Forelimb muscle (tissue), 1 donor: ENCODE measurements around the gene GRM3. TPM values are rescaled to one million over a fixed set of nuclear protein-coding genes. Genes with fewer than 3 reads are reported as not detected.

Source experiments
- DNase-seq: peaks from one replicate; pipeline ENCODE4 v3.0.0-alpha.2; 2013; ENCODE audit warnings: low read depth
- polyA plus RNA-seq: library from polyadenylated mRNA; unstranded; fragments of 120-200 nt; gene quantifications from one replicate; pipeline ENCODE4 v1.2.1, GENCODE V29; 2013; ENCODE audit not compliant: insufficient read length

Gene GRM3
- polyA plus RNA-seq, 1 donor = not detected

DNA sequence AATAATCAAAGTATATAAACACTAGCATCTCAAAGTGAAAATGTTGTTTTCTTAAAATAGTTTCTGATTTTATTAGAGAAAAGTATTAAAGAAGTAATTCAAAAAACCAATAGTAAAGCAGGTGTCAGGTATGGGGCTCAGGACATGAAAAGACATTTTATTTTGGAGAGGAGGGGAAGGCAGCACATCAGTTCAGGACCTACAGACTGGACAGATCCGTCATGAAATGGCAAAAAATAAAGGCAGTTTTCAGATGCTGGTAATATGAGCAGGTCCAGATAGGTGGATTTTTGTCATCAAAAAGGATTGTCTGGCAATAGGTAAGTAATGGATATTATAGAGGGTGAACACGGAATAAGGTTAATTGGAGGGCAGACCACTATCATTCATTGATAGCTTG lies 49.0 kb downstream of the GRM3 start:
- no peak for DNase-seq

DNA sequence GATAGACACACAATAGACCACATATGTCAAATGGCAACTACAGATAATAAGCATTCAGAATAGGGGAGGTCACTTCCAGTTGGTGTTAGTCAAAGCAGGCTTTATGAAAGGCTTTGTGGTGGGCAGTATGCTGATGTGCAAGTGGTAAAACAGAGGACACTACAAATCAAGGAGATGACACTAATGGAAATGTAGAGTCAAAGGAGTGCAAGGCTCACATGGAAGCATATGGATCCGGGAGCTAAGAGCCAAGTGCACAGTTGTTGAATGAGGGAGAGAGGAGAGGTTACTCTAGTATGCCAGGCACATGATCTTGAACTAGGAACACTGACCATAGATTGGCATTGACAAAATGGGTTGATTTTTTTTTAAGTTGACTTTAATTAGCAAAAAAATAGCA lies 62.7 kb downstream of the GRM3 start:
- no peak for DNase-seq

DNA sequence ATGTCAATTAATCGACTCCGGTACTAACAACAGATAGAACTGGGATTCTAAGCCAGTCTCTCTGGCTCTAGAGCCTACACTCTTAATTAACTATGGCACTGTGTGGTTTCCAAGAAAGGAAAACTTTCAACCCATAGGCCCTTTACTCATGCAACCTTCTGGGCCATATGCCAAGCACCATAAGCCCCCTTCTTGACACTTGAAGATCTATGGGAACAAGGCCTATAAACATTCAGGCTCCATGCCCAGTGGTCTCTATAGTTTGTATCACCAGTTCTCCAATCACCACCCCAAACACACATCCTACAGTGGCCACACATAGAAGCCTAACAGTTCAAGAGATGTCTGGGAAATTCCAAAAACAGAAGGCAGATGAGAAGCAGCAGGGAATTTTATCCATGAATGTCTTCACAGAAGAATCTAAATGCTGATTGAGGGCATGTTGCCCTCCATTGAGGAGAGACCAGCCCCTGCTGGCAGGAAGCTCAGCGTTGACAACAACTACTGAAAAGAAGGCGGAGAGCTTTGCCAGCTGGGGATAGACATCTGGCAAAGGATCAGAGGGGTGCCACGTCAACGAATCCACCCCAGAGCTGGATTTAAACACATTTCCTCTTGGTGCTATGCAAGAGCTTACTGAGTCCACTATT lies 64.4 kb downstream of the GRM3 start:
- DNase-seq = no peak

DNA sequence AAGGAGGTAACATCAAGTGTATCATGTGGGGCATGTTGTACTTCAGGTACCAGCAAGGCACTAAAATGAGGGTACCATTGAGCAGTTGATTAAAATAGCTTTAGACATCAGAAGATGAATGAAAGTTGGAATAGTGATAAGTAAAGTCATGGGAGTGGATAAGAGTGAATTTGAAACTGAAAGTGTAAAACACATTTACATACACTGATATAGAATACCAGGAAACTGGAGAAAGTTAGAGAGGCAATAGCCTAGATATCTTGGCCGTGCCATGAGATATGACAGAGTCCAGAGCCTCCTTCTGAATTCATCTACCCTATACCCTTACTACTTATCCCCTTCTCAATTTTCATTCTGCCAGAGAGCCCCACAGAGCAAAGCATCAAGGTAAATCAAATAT lies 76.6 kb downstream of the GRM3 start:
- DNase-seq = no peak

DNA sequence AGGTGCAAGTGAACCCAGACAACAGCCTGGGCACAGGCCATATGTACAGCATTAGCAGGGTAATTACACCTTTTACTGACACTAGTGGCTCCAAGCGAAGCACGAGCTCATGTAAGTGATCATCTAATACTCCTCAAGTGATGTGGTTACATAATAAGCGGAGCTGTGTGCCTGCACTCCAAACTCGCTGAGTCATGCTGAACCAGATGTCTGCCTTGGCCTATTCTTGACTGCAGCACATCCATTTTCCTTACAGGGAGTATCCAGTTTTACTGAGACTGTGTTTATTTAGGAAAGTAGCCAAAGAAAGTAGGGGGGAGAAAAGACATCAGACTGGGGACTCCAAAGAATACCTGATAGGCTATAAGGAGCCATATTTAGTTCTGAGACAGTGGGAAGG lies 90.1 kb downstream of the GRM3 start:
- DNase-seq = no peak

DNA sequence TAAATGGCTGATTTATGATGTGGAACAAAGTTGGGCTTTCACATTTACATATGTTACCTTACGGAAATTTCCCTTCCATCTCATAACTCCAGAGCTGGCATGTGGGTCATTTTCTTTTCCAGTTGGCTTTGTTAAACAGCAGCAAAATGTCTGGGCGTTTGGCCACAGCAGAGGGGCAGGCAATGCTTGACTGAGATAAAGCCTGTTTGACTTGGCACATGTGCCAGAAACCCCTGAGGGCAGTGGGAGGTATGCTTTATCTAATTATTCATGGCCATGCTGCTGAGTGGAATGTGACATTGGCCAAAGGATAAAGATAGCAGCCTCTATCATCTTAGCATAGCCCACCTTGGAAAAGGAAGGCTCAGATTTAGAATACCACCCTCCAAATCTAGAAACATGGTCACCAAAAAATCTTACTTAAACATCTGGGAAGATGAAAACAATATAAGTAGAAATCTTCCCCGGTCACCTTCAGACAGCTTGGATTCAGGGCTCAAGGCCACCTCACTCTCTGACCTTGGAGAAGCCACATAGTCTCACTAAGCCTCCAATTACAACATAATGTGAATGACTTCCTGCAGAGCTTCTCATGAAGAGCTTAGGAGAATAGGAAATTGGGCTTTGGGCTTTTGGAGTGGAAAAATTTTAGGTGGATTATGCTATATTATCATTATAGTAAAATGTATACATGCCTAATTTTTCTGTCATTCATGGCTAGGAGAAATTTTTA lies 101.5 kb downstream of the GRM3 start:
- no peak for DNase-seq

DNA sequence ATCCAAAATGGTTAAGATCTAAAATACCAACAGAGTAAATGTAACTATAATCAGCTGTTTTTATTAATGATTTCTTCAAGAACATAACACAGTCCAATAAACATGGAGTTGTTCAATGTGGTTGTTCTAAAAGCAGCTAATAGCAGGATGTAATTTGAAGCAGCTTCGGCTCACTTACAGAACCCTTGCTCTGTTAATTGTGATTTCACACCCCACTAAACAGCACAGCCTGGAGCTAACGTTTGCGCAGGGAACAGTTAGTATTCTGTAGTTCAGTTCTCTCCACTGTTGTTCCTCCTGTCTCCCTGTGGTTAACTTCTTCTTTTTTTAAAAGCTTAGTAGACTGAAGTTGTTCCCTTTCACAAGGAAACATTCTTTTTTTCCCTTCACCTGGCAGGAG lies 104.0 kb downstream of the GRM3 start:
- DNase-seq = no peak

DNA sequence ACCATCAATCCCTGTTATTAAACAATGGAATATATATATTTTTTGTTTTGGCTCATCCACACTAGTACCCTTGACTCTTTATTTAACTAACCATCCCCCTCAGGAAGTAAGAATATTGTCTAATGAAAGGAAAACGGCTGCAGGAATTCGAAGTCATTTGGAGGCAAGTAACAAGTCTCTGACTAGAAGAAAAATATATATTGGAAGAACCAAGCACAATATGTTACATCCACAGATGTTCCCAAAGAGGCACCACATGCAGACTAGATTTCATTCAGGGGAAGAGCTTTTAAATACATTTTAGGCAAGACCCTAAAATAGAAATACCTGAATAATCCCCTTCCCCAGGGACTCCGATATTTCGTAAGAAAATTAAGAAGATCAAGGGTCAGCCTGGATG lies 104.5 kb downstream of the GRM3 start:
- DNase-seq = no peak

DNA sequence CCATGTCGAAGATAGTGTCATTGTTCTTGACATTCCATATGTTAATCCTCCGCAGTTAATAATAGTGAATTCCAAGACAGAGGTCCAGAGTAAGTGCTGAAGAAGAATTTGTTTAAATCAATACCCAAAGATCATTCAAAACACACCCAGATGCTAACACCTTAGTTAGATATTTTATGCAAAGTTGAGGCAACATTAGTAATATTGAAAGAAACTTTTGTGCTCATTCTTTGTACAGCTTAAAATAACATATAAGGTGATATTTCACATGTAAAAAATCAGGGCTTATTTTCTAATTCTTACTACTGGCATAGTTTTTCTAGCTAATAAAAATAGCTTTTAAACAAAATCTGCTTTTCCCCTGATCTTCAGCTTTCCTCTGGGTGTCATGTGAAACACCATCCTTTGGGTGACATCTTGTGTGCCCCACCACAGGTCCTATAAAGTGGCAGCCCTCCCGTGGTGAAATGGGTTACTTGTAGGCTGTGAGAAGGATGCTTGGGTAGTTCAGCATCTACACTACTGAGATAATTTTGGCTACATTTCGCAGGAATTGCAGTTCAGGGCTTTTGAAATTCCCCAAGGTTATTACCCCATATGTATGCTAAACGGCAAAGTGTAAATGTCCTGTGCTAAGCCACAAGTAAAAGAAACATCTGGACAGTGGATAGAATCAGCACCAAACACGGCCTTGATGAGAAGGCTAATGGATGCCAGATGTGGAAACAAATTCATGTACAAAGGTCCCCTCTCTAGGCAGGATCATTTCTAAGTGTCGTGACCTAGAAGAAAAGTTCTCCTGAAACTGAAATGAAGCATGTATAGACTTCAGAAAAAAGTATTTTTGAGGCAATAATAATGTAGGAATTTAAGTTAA lies 105.4 kb downstream of the GRM3 start:
- DNase-seq = peak; percentile 40

DNA sequence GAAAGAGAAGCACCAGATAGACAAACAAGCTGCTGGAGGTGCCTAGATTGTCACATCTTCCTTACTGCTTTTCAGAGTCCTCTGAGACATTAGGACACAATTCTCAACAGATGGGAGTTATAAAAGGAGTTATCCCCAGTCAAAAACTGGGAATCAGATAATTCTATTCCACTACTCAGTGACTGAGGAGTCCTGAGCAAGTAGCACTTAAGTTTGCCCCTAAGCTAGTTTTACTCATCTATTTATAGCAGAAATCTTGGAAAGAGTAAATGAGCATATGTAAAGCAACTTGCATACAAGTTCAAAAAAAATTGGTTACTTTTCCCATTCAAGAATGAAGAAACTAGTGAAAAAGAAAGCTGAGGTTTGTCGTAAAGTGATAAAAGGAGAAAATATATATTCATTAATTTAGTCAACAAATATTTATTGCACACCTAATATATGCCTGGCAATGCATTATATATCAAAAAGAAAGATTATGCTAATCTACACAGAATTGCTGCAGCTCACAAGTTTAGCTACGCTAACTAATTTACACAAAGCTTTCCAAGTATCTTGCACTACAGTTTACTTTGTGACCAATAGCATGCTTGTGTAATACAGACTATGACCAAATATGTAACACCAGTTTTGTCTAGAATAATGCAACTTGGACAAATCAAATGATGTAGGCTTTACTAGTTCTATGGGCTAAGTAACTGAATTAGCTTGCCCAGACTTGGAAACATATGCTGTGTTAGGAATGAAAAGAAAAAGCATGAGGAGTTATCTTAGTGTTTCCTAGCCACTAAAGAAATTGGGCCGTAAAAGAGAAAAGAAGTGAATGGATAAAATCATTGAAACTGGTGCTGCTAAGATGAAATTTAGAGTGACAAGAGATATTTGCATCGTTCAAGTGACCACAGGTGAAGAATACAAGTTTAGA lies 106.3 kb downstream of the GRM3 start:
- no peak for DNase-seq

DNA sequence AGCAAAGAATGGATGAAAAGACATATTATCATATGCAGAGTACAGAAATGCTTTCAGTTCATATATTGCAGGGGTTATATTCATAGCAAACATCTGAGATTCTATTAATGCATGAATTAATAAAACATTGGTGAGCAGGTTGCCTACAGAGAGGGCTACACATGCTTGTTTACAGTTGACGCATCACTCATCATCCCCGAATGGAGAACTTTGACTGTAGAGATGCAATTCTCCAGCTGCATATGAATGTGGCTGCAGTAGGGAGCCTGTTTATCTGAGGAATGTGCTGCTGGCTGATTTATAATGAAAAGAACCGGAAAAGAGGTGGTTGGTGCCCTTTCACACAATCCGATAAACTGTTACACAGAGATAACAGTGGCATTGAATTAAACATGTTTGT lies 116.5 kb downstream of the GRM3 start:
- no peak for DNase-seq

DNA sequence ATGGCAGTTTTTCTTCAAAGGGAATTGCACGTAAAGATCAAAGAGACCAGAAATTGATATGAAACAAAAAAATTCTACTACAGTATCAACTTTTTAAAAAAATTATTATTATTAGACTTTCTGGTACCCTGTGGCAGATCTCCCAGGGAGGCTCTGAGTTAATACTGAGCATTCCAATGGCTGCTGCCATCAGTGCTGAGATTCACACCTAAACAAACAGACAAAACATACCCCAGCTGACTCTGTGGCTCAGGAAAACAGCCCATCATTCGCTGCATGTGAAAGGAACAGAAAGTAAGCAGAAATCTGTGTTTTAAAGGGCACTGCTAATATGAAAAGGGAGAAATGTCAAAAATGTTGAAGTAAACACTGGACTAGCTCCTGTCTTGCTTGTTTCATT lies 118.4 kb downstream of the GRM3 start:
- no peak for DNase-seq

DNA sequence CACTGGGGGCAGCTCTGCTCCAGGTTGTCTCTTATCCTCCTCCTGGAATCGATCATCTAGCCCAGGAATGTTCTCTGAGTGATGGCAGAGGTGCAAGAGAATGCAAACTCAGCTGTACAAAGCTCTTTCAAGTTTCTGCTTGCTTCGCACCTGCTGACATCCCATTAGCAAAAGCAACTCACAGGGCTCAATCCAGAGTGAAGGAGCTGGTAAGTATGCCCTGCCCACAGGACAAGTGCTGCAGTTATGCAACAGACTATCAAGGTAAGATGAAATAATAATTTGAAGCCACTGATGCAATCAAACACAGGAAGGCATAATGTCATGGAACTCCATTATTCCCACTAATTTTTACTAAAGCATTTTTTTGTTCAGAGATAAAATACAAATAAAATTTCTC lies 122.2 kb downstream of the GRM3 start:
- DNase-seq = no peak

DNA sequence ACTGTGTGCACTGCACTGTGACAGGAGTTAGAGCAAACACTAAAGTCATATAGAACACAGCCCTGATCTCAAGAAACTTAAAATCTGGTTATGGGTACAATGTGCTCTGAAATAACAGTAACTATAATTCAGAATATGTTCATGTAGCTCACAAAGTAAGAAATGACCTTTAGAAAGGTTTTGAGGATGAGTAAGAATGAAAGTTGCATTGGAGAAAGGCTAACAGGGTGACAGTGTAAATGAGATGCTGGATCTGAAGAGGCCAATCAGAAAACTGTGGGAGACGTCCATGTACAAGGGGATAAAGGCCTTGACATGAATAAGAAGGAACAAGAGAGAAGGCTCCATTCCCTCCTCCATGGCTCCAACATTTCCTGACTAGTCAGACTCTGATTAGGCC lies 124.7 kb downstream of the GRM3 start:
- no peak for DNase-seq

DNA sequence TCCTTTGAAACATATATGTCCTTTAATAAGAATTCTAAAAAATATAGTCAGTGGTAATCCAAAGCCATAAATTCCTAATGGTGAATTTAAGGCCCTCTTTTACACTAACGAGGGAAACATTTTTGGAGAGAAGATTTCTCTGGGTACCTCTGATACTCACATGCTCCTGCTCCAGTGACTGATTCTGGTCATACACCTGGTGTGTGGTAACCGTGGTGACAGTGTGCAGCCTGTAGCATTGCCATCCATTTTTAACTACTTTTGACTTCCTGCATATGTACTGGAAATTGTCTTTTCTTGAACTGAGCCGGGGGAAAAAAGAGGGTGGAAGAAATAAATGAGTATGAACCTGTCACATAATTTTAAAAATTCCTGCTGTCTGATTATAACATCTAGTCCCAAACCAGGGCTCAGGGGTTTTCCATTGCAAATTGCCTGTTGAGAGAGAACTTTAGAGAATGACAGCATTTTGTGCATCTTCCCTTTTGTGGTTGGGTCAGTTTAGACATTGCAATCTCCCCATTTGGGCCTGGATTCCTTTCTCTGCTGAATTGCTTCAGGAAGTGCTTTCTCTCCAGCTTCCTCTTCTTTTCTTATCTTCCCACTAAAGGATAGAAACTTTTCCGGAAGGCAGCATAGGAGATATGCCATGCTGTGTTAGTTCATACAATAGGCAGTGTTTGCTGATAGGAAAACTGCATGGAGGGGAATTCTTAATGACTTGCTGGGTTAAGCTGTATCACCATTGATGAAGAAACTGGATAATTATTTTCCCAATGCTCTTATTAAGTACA lies 125.5 kb downstream of the GRM3 start:
- DNase-seq = no peak

DNA sequence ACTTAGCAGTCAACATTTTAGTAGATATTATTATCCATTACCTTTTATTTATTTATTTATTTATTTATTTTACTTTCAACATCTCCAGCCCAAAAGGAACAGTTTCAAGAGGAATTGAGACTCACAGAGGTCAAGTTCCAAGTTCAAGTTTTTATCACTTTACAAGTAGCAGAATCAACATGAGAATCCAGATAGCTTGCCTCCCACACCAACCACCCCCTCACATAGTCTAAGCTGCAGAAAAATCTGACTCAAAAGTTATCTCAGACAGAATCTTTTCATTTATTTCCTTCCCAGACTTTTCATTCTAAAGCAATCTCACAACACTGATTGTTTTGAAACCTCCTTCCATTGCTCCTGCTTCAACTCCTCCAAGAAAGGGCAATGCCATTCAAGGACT lies 129.6 kb downstream of the GRM3 start:
- no peak for DNase-seq

DNA sequence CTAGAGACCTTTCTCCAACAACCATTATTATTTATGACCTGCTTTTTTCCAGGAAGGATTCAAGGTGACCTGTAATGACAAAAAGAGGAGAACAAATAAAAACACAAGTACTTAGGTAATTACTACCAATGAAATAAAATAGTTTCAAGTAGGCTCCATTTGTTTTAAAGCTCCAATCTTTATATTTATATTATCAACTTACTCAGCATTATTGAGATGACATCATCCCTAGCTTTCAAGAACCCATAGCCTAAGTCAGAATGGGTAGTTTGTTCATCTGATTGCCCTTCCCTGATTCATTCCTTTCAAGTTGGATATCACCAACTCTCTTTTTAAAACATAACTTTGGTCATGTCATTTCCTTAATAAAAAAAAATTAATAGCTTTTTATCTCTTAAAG lies 131.5 kb downstream of the GRM3 start:
- DNase-seq = no peak

DNA sequence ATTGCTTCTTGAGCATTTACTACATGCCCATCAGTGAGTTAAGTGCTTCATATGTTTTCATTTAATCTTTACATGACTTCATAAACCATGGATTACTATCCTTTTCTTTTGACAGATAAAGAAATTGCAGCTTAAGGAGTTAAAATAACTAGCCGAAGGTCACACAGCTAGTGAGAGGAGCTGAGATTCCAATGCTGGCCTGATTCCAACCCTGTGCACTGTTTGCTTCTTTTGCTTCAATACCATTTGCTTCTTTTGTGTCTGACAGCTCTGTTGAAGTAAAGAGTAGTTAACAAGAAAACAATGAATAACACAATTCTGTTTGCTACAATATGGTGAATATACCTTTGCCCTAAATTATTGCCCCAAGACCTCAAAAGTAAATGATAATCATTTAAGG lies 132.4 kb downstream of the GRM3 start:
- no peak for DNase-seq

DNA sequence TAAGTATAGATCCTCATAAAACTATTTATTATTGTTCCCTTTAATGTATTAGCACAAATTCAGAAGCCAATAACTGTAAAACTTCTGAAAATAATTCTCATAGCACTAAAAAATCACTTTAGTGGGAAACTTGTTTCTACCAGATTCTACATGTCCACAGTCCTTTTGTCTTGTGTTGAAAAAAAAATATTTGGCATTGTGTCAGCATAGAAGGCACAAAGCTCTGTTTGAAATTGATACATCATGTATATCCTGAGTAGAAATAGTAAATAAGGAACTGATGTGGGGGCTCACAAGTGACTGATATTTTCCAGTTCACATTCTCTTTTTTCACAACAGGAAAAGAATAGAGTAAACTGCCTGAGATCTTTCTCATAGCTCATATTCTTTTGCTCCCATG lies 134.6 kb downstream of the GRM3 start:
- DNase-seq = no peak

DNA sequence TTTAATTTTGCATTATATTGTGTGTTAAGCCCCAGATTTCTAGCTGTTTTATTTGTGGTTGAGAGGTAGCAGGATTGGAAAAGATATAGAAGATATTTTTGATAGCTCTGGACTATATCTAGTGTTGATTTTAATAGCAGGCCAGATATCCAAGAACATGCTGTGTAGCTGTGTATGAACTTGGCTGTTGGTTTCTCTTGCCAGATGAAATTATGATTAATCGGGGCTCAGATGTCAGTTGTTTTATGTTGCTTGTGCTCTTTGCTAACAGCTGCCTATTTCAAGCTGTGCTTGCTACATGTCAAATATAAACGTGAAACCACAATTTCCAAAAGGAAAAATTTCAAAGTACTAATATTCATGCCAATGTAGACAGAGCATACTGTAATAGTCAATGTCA lies 141.1 kb downstream of the GRM3 start:
- DNase-seq = no peak

DNA sequence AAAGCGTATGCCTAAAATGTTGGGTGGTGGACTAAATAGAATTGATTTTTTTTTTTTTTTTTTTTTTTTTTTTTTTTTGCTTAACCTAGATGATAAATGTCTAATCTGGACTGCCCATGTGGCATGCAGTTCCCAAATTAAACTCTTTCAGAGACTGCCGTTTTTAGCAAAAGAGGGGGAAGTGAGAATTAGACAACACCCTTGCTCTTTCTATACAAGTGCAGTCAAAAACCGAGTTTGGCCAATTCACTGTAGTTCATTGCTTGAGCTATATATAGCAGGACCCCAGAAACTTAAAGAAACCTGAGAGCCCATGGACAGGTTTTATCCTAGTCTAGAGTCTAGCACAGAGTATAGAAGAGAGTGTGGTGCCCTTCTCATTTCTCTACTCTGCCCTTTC lies 141.9 kb downstream of the GRM3 start:
- DNase-seq = no peak
